Natural killer cell treated with Interleukin-12 subunit alpha and Interleukin-12 subunit beta and Interleukin-15 and Interleukin-18, amount 100 ng/mL, for 72 hours (primary cell): Measurements from ENCODE around the gene CASP5. TPM values are rescaled to one million over a fixed set of nuclear protein-coding genes. Genes with fewer than 3 reads are reported as not detected.
"Not testable (repeated sequence)": the region's sequence is repeated elsewhere in the genome, so short reads cannot be mapped to it uniquely, and the experiment has no call there.

ENCODE experiments used
- ATAC-seq, 2 donors: fragments of 150-1000 bp; cut with Tn5 transposase in 1 of 2; sonication (Bioruptor Pico), chemical (Tn5 transposase) in 1 of 2; 2 replicates each; pipeline ENCODE4 v1.10.0; 2021
- DNase-seq: peaks from one replicate; pipeline ENCODE4 v3.0.0; 2022; ENCODE audit warnings: low spot score
- H3K27ac Mint-ChIP-seq, 2 donors: 1 replicate in 1 of 2; 2 replicates in 1 of 2; pipeline ENCODE4 v1.8.0; 2022; ENCODE audit warnings: mixed read lengths in 2 of 2, mild to moderate bottlenecking in 1 of 2, moderate library complexity in 1 of 2
- H3K27me3 Mint-ChIP-seq, 2 donors: 1 replicate in 1 of 2; 2 replicates in 1 of 2; pipeline ENCODE4 v1.8.0; 2022; ENCODE audit warnings: mixed read lengths in 2 of 2
- H3K36me3 Mint-ChIP-seq: one replicate; pipeline ENCODE4 v1.8.0; 2022; ENCODE audit warnings: mixed read lengths
- H3K4me1 Mint-ChIP-seq, 2 donors: 1 replicate in 1 of 2; 2 replicates in 1 of 2; pipeline ENCODE4 v1.8.0; 2022; ENCODE audit warnings: low read depth in 2 of 2, mixed read lengths in 2 of 2, mild to moderate bottlenecking in 1 of 2
- H3K4me3 Mint-ChIP-seq: one replicate; pipeline ENCODE4 v1.8.0; 2022; ENCODE audit warnings: mixed read lengths
- H3K9me3 Mint-ChIP-seq: 2 replicates; pipeline ENCODE4 v1.8.0; 2022; ENCODE audit warnings: mixed read lengths
- total RNA-seq, 2 donors: library from RNA; stranded (reverse); gene quantifications; one replicate each; pipeline ENCODE4 v1.2.3, GENCODE V29; 2022

CASP5 gene
- total RNA-seq, result under 1 TPM in 1 of 2 donors, not detected in 1; 0.33 TPM

- Mint-ChIP-seq H3K27ac (peak within 1 kb of the TSS in 1 of 2 donors; percentile 25), H3K27me3 (no peaks in the 10 kb centered on the region), H3K9me3 (no peaks in the 10 kb centered on the region), H3K4me3 (no peak within 1 kb of the TSS), H3K4me1 (peaks cover 9 to 24% of the 10 kb centered on the region in 2 donors), H3K36me3 (peaks cover 27% of the 10 kb centered on the region)
- ATAC-seq, result no peak
- no peak for DNase-seq
Measured at GRCh38 chr11:105023003-105023402, at the start of gene CASP5. CASP5 (minus strand) TSS chr11:105023168; CDS start chr11:105023136, 32 bp downstream.

GRCh38 chr11:105072080-105072479 is 49.1 kb upstream of the CASP5 start:
- not testable (repeated sequence) for H3K27ac Mint-ChIP-seq

GRCh38 chr11:105071089-105071732 is 48.2 kb upstream of the CASP5 start:
- H3K36me3 Mint-ChIP-seq, result no peaks in the 10 kb centered on the region
- DNase-seq (no peak), ATAC-seq (no peak)
- H3K4me1 Mint-ChIP-seq, result peaks cover 3 to 14% of the 10 kb centered on the region in 2 donors
- H3K9me3 Mint-ChIP-seq, result no peaks in the 10 kb centered on the region
- peak overlapping the region; percentile 36 for H3K4me3 Mint-ChIP-seq
- peaks cover 0 to 6% of the 10 kb centered on the region in 2 donors for H3K27me3 Mint-ChIP-seq
- no peak overlapping the region for H3K27ac Mint-ChIP-seq

More at GRCh38 chr11:105072080-105072479, 49.1 kb upstream of the CASP5 start:
- ATAC-seq, H3K4me3 Mint-ChIP-seq, DNase-seq, H3K9me3 Mint-ChIP-seq, H3K27me3 Mint-ChIP-seq, H3K36me3 Mint-ChIP-seq: not testable (repeated sequence)
- H3K4me1 Mint-ChIP-seq, result peaks cover 3 to 14% of the 10 kb centered on the region in 2 donors

GRCh38 chr11:105070306-105070705 is 47.3 kb upstream of the CASP5 start:
- peaks cover 3 to 14% of the 10 kb centered on the region in 2 donors for H3K4me1 Mint-ChIP-seq
- no peak overlapping the region for H3K4me3 Mint-ChIP-seq
- ATAC-seq (no peak), DNase-seq (no peak)
- no peaks in the 10 kb centered on the region for H3K9me3 Mint-ChIP-seq
- H3K27me3 Mint-ChIP-seq, result peaks cover 0 to 6% of the 10 kb centered on the region in 2 donors
- no peaks in the 10 kb centered on the region for H3K36me3 Mint-ChIP-seq
- no peak overlapping the region for H3K27ac Mint-ChIP-seq

GRCh38 chr11:105069749-105070148 is 46.8 kb upstream of the CASP5 start:
- peaks cover 3 to 14% of the 10 kb centered on the region in 2 donors for H3K4me1 Mint-ChIP-seq
- not testable (repeated sequence) for H3K4me3 Mint-ChIP-seq, H3K9me3 Mint-ChIP-seq, H3K36me3 Mint-ChIP-seq, ATAC-seq, H3K27me3 Mint-ChIP-seq, DNase-seq, H3K27ac Mint-ChIP-seq

GRCh38 chr11:105063245-105063941 is 40.4 kb upstream of the CASP5 start:
- not testable (repeated sequence) for ATAC-seq, H3K36me3 Mint-ChIP-seq, H3K4me1 Mint-ChIP-seq, H3K9me3 Mint-ChIP-seq, DNase-seq, H3K27ac Mint-ChIP-seq, H3K4me3 Mint-ChIP-seq
- peaks cover 9 to 10% of the 10 kb centered on the region in 2 donors for H3K27me3 Mint-ChIP-seq

- Mint-ChIP-seq H3K4me3 (no peak overlapping the region), H3K9me3 (no peaks in the 10 kb centered on the region), H3K4me1 (no peaks in the 10 kb centered on the region), H3K36me3 (no peaks in the 10 kb centered on the region), H3K27me3 (peaks cover 7 to 9% of the 10 kb centered on the region in 2 donors), H3K27ac (no peak overlapping the region)
- ATAC-seq, result no peak
- no peak for DNase-seq
Measured at GRCh38 chr11:105057432-105057831, 34.5 kb upstream of the CASP5 start.

- no peaks in the 10 kb centered on the region for H3K4me1 Mint-ChIP-seq
- peaks cover 7 to 9% of the 10 kb centered on the region in 2 donors for H3K27me3 Mint-ChIP-seq
- no peak overlapping the region for H3K4me3 Mint-ChIP-seq
- H3K27ac Mint-ChIP-seq, result no peak overlapping the region
- no peak for DNase-seq
- no peaks in the 10 kb centered on the region for H3K9me3 Mint-ChIP-seq
- no peaks in the 10 kb centered on the region for H3K36me3 Mint-ChIP-seq
- ATAC-seq, result no peak
Measured at GRCh38 chr11:105056446-105056845, 33.5 kb upstream of the CASP5 start.

GRCh38 chr11:105054723-105055493 is 31.9 kb upstream of the CASP5 start:
- no peak for ATAC-seq

GRCh38 chr11:105052487-105052886 is 29.5 kb upstream of the CASP5 start:
- ATAC-seq, result no peak
- Mint-ChIP-seq H3K4me1 (peaks cover 0 to 1% of the 10 kb centered on the region in 2 donors), H3K4me3 (no peak overlapping the region), H3K36me3 (no peaks in the 10 kb centered on the region), H3K27ac (no peak overlapping the region), H3K9me3 (no peaks in the 10 kb centered on the region), H3K27me3 (peaks cover 0 to 2% of the 10 kb centered on the region in 2 donors)
- no peak for DNase-seq

More at GRCh38 chr11:105054723-105055493, 31.9 kb upstream of the CASP5 start:
- no peaks in the 10 kb centered on the region for H3K9me3 Mint-ChIP-seq
- DNase-seq, result no peak
- H3K4me3 Mint-ChIP-seq, result no peak overlapping the region
- no peaks in the 10 kb centered on the region for H3K36me3 Mint-ChIP-seq
- peaks cover 0 to 2% of the 10 kb centered on the region in 2 donors for H3K27me3 Mint-ChIP-seq
- no peaks in the 10 kb centered on the region for H3K4me1 Mint-ChIP-seq
- no peak overlapping the region for H3K27ac Mint-ChIP-seq

GRCh38 chr11:105051559-105051958 is 28.6 kb upstream of the CASP5 start:
- no peak overlapping the region for H3K4me3 Mint-ChIP-seq
- DNase-seq (no peak), ATAC-seq (no peak)
- H3K27ac Mint-ChIP-seq, result no peak overlapping the region
- peaks cover 0 to 2% of the 10 kb centered on the region in 2 donors for H3K27me3 Mint-ChIP-seq
- H3K9me3 Mint-ChIP-seq, result no peaks in the 10 kb centered on the region
- H3K36me3 Mint-ChIP-seq, result no peaks in the 10 kb centered on the region
- peaks cover 3 to 6% of the 10 kb centered on the region in 2 donors for H3K4me1 Mint-ChIP-seq

GRCh38 chr11:105049481-105049880 is 26.5 kb upstream of the CASP5 start:
- H3K27me3 Mint-ChIP-seq, result peaks cover 0 to 2% of the 10 kb centered on the region in 2 donors
- no peak overlapping the region for H3K4me3 Mint-ChIP-seq
- H3K36me3 Mint-ChIP-seq, result no peaks in the 10 kb centered on the region
- DNase-seq, result no peak
- H3K4me1 Mint-ChIP-seq, result peaks cover 14 to 20% of the 10 kb centered on the region in 2 donors
- no peak overlapping the region for H3K27ac Mint-ChIP-seq
- ATAC-seq, result no peak
- no peaks in the 10 kb centered on the region for H3K9me3 Mint-ChIP-seq

- peaks cover 31 to 40% of the 10 kb centered on the region in 2 donors for H3K4me1 Mint-ChIP-seq
- H3K27me3 Mint-ChIP-seq, result no peaks in the 10 kb centered on the region
- no peaks in the 10 kb centered on the region for H3K9me3 Mint-ChIP-seq
- ATAC-seq (no peak), DNase-seq (no peak)
- H3K4me3 Mint-ChIP-seq, result no peak overlapping the region
- H3K36me3 Mint-ChIP-seq, result no peaks in the 10 kb centered on the region
- peak overlapping the region in 1 of 2 donors; percentile 36 for H3K27ac Mint-ChIP-seq
Measured at GRCh38 chr11:105046898-105047579, 24.1 kb upstream of the CASP5 start.
